HG03571 (cell line): ENCODE measurements around the gene MTA3.

Experiments
- ATAC-seq: cut with Tn5 transposase; IDR thresholded peaks from one replicate; pipeline ENCODE4 v1.9.1; 2021; ENCODE audit not compliant: unreplicated experiment

MTA3 gene

DNA sequence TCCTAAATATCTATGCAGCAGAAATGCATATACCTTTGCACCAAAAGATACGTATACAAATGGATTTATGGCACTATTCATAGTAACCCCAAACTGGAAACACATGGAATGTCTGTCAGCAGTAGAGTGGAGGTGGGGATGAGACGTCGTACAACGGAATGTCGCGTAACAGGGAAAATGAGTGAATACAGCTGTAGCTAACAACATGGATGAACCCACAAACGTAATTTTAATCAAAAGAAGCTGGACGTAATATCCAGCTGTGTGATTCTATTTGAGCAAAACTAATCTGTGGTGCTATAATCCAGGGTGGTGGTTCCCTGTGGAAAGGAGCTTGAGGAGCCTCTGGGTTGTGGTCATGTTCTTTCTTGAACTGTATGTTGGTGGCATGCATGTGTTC lies 89.9 kb downstream of the MTA3 start:
- no peak for ATAC-seq

DNA sequence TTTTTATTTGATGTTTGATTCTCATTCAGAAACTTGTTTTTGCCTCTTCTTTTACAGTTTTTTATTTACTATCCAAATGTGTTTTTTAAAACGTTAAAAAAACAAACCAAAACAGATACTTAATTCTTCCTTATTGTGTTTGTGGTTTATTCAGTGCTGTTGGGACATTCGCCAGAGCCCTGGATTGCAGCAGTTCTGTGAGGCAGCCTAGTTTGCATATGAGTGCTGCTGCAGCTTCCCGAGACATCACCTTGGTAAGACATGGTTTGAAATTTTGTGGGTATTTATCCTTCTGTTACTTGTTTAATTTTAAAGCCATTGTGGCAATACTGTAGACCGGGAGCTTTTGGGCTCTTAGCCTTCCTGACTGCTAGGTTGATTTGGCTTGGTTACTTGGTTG lies 91.2 kb downstream of the MTA3 start:
- ATAC-seq = no peak

GRCh38 chr2:42663106-42663780 lies 94.8 kb downstream of the MTA3 start:
- peak; percentile 67 for ATAC-seq

DNA sequence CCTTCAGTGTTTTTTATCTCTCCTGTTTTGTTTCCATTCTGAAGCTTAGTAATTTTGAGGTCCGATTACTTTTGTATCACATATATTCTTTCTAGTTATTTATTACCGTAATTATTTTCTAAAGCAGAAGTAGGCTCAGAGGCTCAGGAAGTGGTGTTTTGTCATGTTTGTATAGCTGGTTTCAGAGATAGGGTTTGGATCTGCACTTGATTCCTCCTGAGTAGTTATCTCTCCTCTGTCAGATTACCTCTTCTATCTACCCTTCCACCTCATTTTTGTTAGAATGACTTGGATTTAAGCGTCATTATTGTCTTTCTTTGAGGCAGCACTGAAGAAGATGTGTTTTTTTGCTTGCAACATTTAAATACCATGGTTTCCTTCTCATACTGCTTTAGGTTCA lies 95.4 kb downstream of the MTA3 start:
- ATAC-seq = peak; percentile 73

- no peak for ATAC-seq
Measured at GRCh38 chr2:42673989-42674579, 105.7 kb downstream of the MTA3 start.

GRCh38 chr2:42675815-42676214 lies 107.4 kb downstream of the MTA3 start:
- ATAC-seq = no peak

DNA sequence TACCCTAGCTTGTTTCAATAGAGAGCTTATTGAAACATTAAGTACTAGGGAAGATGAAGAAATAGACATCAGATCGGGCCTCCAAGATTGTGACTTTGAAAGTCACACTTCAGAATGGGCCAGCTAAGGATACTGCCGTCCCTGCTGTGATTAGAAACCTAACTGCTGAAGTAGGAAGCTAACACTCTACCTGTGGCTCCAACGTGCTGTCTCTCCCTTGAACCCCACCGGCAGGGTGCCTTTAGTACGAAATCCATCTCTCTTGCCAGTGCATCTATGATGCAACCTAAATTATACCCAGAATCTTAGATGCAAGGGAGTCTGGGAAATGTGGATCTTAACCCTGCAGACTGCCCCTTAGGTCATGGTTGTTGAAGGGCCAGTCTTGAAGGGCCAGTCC lies 116.9 kb downstream of the MTA3 start:
- no peak for ATAC-seq

GRCh38 chr2:42693013-42693615 lies 124.7 kb downstream of the MTA3 start:
- ATAC-seq = no peak

GRCh38 chr2:42693688-42694479 lies 125.5 kb downstream of the MTA3 start:
- ATAC-seq = no peak

GRCh38 chr2:42696987-42697386 lies 128.6 kb downstream of the MTA3 start:
- no peak for ATAC-seq

GRCh38 chr2:42698940-42699339 lies 130.5 kb downstream of the MTA3 start:
- ATAC-seq = no peak

DNA sequence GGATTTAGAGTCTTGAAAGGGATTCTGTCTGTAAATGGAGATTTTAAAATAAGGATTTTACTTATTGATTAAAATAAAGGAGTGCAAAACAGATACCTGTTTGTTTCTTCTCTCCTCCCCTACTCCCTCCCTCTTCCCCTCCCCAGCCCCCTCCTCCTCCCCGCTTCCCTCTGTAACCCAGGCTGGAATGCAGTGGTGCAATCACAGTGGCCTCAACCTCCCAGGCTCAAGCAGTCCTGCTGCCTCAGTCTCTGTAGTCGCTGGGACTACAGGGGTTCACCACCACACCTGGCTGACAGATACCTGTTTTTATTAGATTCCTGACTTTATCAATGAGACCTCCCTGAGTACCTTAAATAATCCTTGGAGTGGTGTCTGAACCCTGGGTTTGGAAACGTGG lies 138.4 kb downstream of the MTA3 start:
- ATAC-seq = no peak

DNA sequence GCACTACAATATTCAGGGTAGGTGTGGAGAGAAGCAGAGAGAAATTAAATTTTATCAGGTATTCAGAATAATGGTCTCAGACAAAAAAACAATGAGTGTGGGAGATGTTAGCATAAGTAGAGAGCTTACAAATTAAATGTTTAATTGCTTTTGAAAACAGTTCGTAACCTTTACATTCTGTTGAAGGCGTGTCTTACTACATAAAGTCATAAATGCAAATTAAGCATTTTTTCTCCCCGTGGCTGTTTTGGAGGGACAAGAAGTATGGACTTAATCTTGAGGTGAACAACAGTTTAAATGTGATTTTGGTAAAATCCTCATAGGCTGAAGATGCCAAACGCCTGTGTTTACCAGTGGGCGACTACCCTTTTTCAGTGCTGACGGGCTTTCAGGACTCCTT lies 139.7 kb downstream of the MTA3 start:
- no peak for ATAC-seq

- ATAC-seq = no peak
Measured at GRCh38 chr2:42711896-42712295, 143.5 kb downstream of the MTA3 start.

DNA sequence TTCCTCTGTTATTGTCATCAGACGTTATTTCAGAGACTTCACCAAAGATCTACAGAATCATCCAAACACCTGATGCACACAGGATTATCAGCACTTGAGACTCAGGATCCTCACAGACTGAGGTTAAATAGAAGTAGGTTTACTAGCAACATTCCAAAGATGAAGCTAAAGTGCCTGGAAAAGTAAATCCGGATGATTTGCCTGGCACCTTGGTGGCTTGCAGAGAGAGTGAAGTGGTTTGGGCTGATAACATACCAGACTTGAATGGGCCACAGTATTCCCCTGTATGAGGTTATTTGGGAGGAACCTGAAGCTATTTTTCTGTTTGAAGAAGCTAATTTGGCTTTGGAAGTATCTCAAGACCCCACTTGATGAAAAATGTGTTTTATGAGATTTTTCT lies 144.5 kb downstream of the MTA3 start:
- no peak for ATAC-seq

- ATAC-seq = no peak
Measured at GRCh38 chr2:42713920-42714319, 145.5 kb downstream of the MTA3 start.

GRCh38 chr2:42714686-42715085 lies 146.3 kb downstream of the MTA3 start:
- ATAC-seq = no peak

- ATAC-seq = no peak
Measured at GRCh38 chr2:42721898-42722297, 153.5 kb downstream of the MTA3 start.

DNA sequence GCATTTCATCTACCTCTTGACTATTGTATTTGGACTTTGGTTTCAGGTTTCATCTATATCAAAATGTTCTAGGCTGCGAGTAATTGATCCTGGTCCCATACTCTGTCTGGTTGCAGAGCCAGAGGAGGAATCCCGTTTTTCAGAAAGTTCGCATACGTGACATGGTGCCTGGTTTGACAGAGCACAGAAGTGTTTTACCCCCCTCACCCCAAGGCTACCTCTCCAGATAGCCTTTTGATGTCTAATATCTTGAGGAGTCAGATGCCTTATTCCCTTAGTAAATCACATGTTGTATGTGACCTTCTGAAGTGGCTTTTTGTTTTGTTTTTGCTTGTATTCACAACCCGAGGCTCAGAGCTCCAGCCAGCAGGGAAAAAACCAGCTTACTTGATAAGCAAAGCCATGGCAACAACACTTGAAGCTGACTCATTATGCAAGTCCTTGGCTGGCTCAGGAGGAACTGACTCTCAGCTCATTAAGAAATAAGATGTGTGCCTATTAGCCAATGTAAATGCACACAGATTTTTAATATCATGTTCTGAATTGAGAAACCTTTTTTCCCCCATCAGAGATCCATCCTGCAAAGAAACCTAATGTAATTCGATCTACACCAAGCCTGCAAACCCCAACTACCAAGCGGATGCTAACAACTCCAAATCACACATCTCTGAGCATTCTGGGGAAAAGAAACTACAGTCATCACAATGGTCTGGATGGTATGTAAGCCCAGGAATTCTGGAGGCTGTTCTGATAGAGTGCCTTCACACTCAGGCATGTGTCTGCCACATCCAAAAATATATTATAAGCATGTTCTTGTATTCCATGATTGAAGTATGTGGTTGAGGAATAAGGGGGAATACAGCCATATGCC lies 154.1 kb downstream of the MTA3 start:
- peak; percentile 97 for ATAC-seq

- no peak for ATAC-seq
Measured at GRCh38 chr2:42723465-42723864, 155.0 kb downstream of the MTA3 start.

- ATAC-seq = no peak
Measured at GRCh38 chr2:42724886-42725285, 156.5 kb downstream of the MTA3 start.
